ENCODE measurements around the gene UTRN.

UTRN gene

GRCh38 chr6:144277605-144278227, 7.4 kb upstream of the UTRN start:
- Histone ChIP-seq H3K36me3 (ENCODE audit: insufficient read depth, low read length) (no peaks in the 10 kb centered on the region), H3K27ac (no peak overlapping the region), H3K9me3 (ENCODE audit: low read depth, low read length) (no peaks in the 10 kb centered on the region), H3K4me3 (no peak overlapping the region), H3K9ac (ENCODE audit: insufficient read length) (no peak overlapping the region)
- no peak for DNase-seq (ENCODE audit: low read depth, low spot score)
- TF ChIP-seq EZH2 (IDR thresholded peaks at IDR 0.05) (no peak), POLR2AphosphoS5 (IDR thresholded peaks at IDR 0.05; ENCODE audit: borderline replicate concordance, low read depth, low read length) (no peak), FOXP2 (optimal IDR thresholded peaks at IDR 0.05; ENCODE audit: control extremely low read depth, extremely low read length, insufficient read depth) (no peak)

- Histone ChIP-seq H3K27ac (no peak overlapping the region), H3K9me3 (ENCODE audit: low read depth, low read length) (no peaks in the 10 kb centered on the region), H3K36me3 (ENCODE audit: insufficient read depth, low read length) (no peaks in the 10 kb centered on the region), H3K4me3 (no peak overlapping the region), H3K9ac (ENCODE audit: insufficient read length) (no peak overlapping the region)
- no peak for TF ChIP-seq EZH2 (IDR thresholded peaks at IDR 0.05)
- TF ChIP-seq FOXP2 (optimal IDR thresholded peaks at IDR 0.05; ENCODE audit: control extremely low read depth, extremely low read length, insufficient read depth): no peak
- no peak for TF ChIP-seq POLR2AphosphoS5 (IDR thresholded peaks at IDR 0.05; ENCODE audit: borderline replicate concordance, low read depth, low read length)
- no peak for DNase-seq (ENCODE audit: low read depth, low spot score)
Observed at GRCh38 chr6:144278659-144279314, 6.3 kb upstream of the UTRN start.

- no peak for TF ChIP-seq FOXP2 (optimal IDR thresholded peaks at IDR 0.05; ENCODE audit: control extremely low read depth, extremely low read length, insufficient read depth)
- TF ChIP-seq EZH2 (IDR thresholded peaks at IDR 0.05): no peak
- TF ChIP-seq POLR2AphosphoS5 (IDR thresholded peaks at IDR 0.05; ENCODE audit: borderline replicate concordance, low read depth, low read length): no peak
- no peaks in the 10 kb centered on the region for H3K9me3 ChIP-seq (ENCODE audit: low read depth, low read length)
- no peak overlapping the region for H3K27ac ChIP-seq
- H3K9ac ChIP-seq (ENCODE audit: insufficient read length): no peak overlapping the region
- H3K36me3 ChIP-seq (ENCODE audit: insufficient read depth, low read length): no peaks in the 10 kb centered on the region
- no peak for DNase-seq (ENCODE audit: low read depth, low spot score)
- no peak overlapping the region for H3K4me3 ChIP-seq
Observed at GRCh38 chr6:144279484-144280150, 5.5 kb upstream of the UTRN start.

- Histone ChIP-seq H3K9ac (ENCODE audit: insufficient read length) (peak overlapping the region; percentile 72), H3K4me3 (peak overlapping the region; percentile 80), H3K36me3 (ENCODE audit: insufficient read depth, low read length) (no peaks in the 10 kb centered on the region), H3K9me3 (ENCODE audit: low read depth, low read length) (no peaks in the 10 kb centered on the region), H3K27ac (no peak overlapping the region)
- no peak for DNase-seq (ENCODE audit: low read depth, low spot score)
- TF ChIP-seq FOXP2 (optimal IDR thresholded peaks at IDR 0.05; ENCODE audit: control extremely low read depth, extremely low read length, insufficient read depth) (no peak), POLR2AphosphoS5 (IDR thresholded peaks at IDR 0.05; ENCODE audit: borderline replicate concordance, low read depth, low read length) (no peak), EZH2 (IDR thresholded peaks at IDR 0.05) (no peak)
Observed at GRCh38 chr6:144283646-144284477, 1.3 kb upstream of the UTRN start.

DNA sequence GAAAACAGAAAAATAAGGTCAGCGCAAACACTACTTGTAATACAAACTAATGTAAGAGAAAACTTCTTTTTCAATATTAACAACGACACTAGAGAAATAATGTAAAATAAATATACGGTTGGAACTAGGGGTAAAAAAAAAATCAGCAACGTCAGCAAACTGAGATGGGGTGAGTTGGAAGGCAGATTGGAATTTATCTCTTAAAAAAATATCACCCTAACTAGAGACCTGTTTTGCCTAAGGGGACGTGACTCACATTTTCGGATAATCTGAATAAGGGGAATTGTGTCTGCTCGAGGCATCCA, 705 bp upstream of the UTRN start:
- Histone ChIP-seq H3K9ac (ENCODE audit: insufficient read length) (peak overlapping the region; percentile 72), H3K27ac (no peak overlapping the region)
- TF ChIP-seq POLR2AphosphoS5 (IDR thresholded peaks at IDR 0.05; ENCODE audit: borderline replicate concordance, low read depth, low read length): no peak
- no peak for TF ChIP-seq EZH2 (IDR thresholded peaks at IDR 0.05)
- no peak for TF ChIP-seq FOXP2 (optimal IDR thresholded peaks at IDR 0.05; ENCODE audit: control extremely low read depth, extremely low read length, insufficient read depth)

DNA sequence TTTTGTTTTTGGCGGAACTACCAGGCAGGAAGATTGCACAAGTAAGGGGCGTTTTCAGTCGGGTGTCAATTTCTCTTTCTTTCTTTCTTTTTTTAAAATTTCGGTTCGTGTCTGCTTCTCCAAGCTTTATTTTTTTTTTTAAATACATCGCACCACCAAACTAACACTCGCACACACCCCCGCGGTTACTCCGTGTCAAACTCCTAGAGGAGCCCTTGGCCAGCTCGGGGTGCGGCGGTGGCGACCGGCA, 338 bp downstream of the UTRN start:
- H3K27ac ChIP-seq: no peak overlapping the region
- H3K4me3 ChIP-seq: peak overlapping the region; percentile 80
- TF ChIP-seq POLR2AphosphoS5 (IDR thresholded peaks at IDR 0.05; ENCODE audit: borderline replicate concordance, low read depth, low read length): no peak
- TF ChIP-seq EZH2 (IDR thresholded peaks at IDR 0.05): no peak
- no peak for TF ChIP-seq FOXP2 (optimal IDR thresholded peaks at IDR 0.05; ENCODE audit: control extremely low read depth, extremely low read length, insufficient read depth)
- peak overlapping the region; percentile 72 for H3K9ac ChIP-seq (ENCODE audit: insufficient read length)
- H3K9me3 ChIP-seq (ENCODE audit: low read depth, low read length): no peaks in the 10 kb centered on the region
- H3K36me3 ChIP-seq (ENCODE audit: insufficient read depth, low read length): no peaks in the 10 kb centered on the region
- DNase-seq (ENCODE audit: low read depth, low spot score): no peak

More for the DNA sequence above, 705 bp upstream of the UTRN start:
- Histone ChIP-seq H3K4me3 (peak overlapping the region; percentile 80), H3K9me3 (ENCODE audit: low read depth, low read length) (no peaks in the 10 kb centered on the region), H3K36me3 (ENCODE audit: insufficient read depth, low read length) (no peaks in the 10 kb centered on the region)
- no peak for DNase-seq (ENCODE audit: low read depth, low spot score)

- no peak for DNase-seq (ENCODE audit: low read depth, low spot score)
- H3K27ac ChIP-seq: no peak overlapping the region
- H3K9me3 ChIP-seq (ENCODE audit: low read depth, low read length): no peaks in the 10 kb centered on the region
- peak overlapping the region; percentile 80 for H3K4me3 ChIP-seq
- TF ChIP-seq FOXP2 (optimal IDR thresholded peaks at IDR 0.05; ENCODE audit: control extremely low read depth, extremely low read length, insufficient read depth) (no peak), EZH2 (IDR thresholded peaks at IDR 0.05) (no peak), POLR2AphosphoS5 (IDR thresholded peaks at IDR 0.05; ENCODE audit: borderline replicate concordance, low read depth, low read length) (no peak)
- no peaks in the 10 kb centered on the region for H3K36me3 ChIP-seq (ENCODE audit: insufficient read depth, low read length)
- H3K9ac ChIP-seq (ENCODE audit: insufficient read length): peak overlapping the region; percentile 72
Observed at GRCh38 chr6:144285798-144286502, 815 bp downstream of the UTRN start.
